HG03139 (cell line): Measurements from ENCODE around the gene WASHC3.
A peak's percentile ranks its signal among the peaks of the same experiment; 100 is the strongest.
"Not testable (repeated sequence)": the region's sequence is repeated elsewhere in the genome, so short reads cannot be mapped to it uniquely, and the experiment has no call there.

Experiments used
- ATAC-seq: cut with Tn5 transposase; IDR thresholded peaks from one replicate; pipeline ENCODE4 v1.9.1; 2021; ENCODE audit not compliant: unreplicated experiment

WASHC3 gene

GRCh38 chr12:102061560-102062418 lies at the start of gene WASHC3:
WASHC3 (minus strand) TSS chr12:102061991; CDS start chr12:102061962, 29 bp downstream.
- ATAC-seq = peak; percentile 94

GRCh38 chr12:102110782-102111181 lies 49.0 kb upstream of the WASHC3 start:
- no peak for ATAC-seq

- no peak for ATAC-seq
Observed at GRCh38 chr12:102107970-102108369, 46.2 kb upstream of the WASHC3 start.

GRCh38 chr12:102106905-102107304 lies 45.1 kb upstream of the WASHC3 start:
- no peak for ATAC-seq

GRCh38 chr12:102096855-102097254 lies 35.1 kb upstream of the WASHC3 start:
- no peak for ATAC-seq

GRCh38 chr12:102095677-102096263 lies 34.0 kb upstream of the WASHC3 start:
- no peak for ATAC-seq

GRCh38 chr12:102093319-102093718 lies 31.5 kb upstream of the WASHC3 start:
- no peak for ATAC-seq

GRCh38 chr12:102089228-102089835 lies 27.5 kb upstream of the WASHC3 start:
- not testable (repeated sequence) for ATAC-seq

- ATAC-seq = no peak
Observed at GRCh38 chr12:102080842-102081241, 19.1 kb upstream of the WASHC3 start.

GRCh38 chr12:102072092-102072491 lies 10.3 kb upstream of the WASHC3 start:
- ATAC-seq = not testable (repeated sequence)

GRCh38 chr12:102069707-102070106 lies 7.9 kb upstream of the WASHC3 start:
- no peak for ATAC-seq

- no peak for ATAC-seq
Observed at GRCh38 chr12:102067574-102068258, 5.9 kb upstream of the WASHC3 start.

GRCh38 chr12:102064476-102064875 lies 2.7 kb upstream of the WASHC3 start:
- ATAC-seq = no peak

GRCh38 chr12:102063069-102063468 lies 1.3 kb upstream of the WASHC3 start:
- no peak for ATAC-seq

- ATAC-seq = no peak
Observed at GRCh38 chr12:102062419-102062806, 622 bp upstream of the WASHC3 start.

GRCh38 chr12:102061096-102061559 lies 663 bp downstream of the WASHC3 start:
- peak; percentile 22 for ATAC-seq

- ATAC-seq = no peak
Observed at GRCh38 chr12:102059343-102059742, 2.4 kb downstream of the WASHC3 start.

GRCh38 chr12:102054345-102054744 lies 7.4 kb downstream of the WASHC3 start:
- no peak for ATAC-seq

GRCh38 chr12:102053062-102053349 lies 8.8 kb downstream of the WASHC3 start:
- ATAC-seq = no peak

GRCh38 chr12:102052192-102053061 lies 9.4 kb downstream of the WASHC3 start:
- no peak for ATAC-seq
